Heart left ventricle (tissue), 16 donors: Measurements from ENCODE around the gene ZER1. TPM values are rescaled to one million over a fixed set of nuclear protein-coding genes. Genes with fewer than 3 reads are reported as not detected.
"Not testable (repeated sequence)": the region's sequence is repeated elsewhere in the genome, so short reads cannot be mapped to it uniquely, and the experiment has no call there.

Source experiments
- ATAC-seq, 4 donors: fragments of 200-7000 bp; cut with Tn5 transposase; one replicate each; pipeline ENCODE4 v1.9.1; 2020 to 2022; ENCODE audit warnings: moderate library complexity in 4 of 4, mild to moderate bottlenecking in 3 of 4, moderate number of reproducible peaks in 1 of 4
- DNase-seq, 5 donors: peaks; one replicate each; pipeline ENCODE4 v3.0.0-alpha.2; 2020
- H3K27ac ChIP-seq, 12 donors: fragments of 200-600 bp; sonication (generic) in 4 of 12; one replicate each; pipeline versions ENCODE4 v1.5.0 to v1.8.0; 2016 to 2022; ENCODE audit warnings: mild to moderate bottlenecking in 2 of 12
- H3K27me3 ChIP-seq, 9 donors: fragments of 200-600 bp; sonication (generic) in 2 of 9; one replicate each; pipeline versions ENCODE4 v1.5.1 to v1.8.0; 2016 to 2022; ENCODE audit warnings: mild to moderate bottlenecking in 3 of 9
- H3K36me3 ChIP-seq, 9 donors: fragments of 200-600 bp; sonication (generic) in 2 of 9; one replicate each; pipeline versions ENCODE4 v1.5.0 to v1.8.0; 2018 to 2022; ENCODE audit warnings: mild to moderate bottlenecking in 2 of 9
- H3K4me1 ChIP-seq, 12 donors: fragments of 200-600 bp; sonication (generic) in 4 of 12; one replicate each; pipeline versions ENCODE4 v1.5.0 to v1.8.0; 2016 to 2022; ENCODE audit warnings: mild to moderate bottlenecking in 3 of 12
- H3K4me3 ChIP-seq, 12 donors: fragments of 200-600 bp; sonication (generic) in 4 of 12; one replicate each; pipeline versions ENCODE4 v1.5.0 to v1.8.0; 2017 to 2022; ENCODE audit warnings: mild to moderate bottlenecking in 9 of 12, moderate library complexity in 4 of 12
- H3K9me3 ChIP-seq, 12 donors: fragments of 200-600 bp; sonication (generic) in 4 of 12; one replicate each; pipeline versions ENCODE4 v1.5.0 to v1.8.0; 2016 to 2022; ENCODE audit warnings: mild to moderate bottlenecking in 1 of 12
- POLR2A ChIP-seq, 2 donors: fragments of 450-650 bp; IDR thresholded peaks; one replicate each; pipeline ENCODE4 v1.6.1; 2017; ENCODE audit warnings: antibody characterized with exemption in 2 of 2, mild to moderate bottlenecking in 2 of 2, moderate library complexity in 2 of 2
- WGBS, 4 donors: extraction: QIAGEN DNeasy Blood & Tissue Kit in 2 of 4; methylation state at CpG; one replicate each; pipeline versions ENCODE4 v1.1.5 to v1.1.7; 2013 to 2018; 5-methylcytosine and 5-hydroxymethylcytosine counted together
- intact Hi-C, 10 donors: fragments of 100-400 bp; cut with DNase I; formaldehyde crosslinking; loops; one replicate each; pipeline versions ENCODE4 v1.11.1 to v1.14.2; 2022
- polyA plus RNA-seq, 2 donors: library from polyadenylated mRNA; stranded (reverse); fragments of 200-250 nt; gene quantifications; one replicate each; pipeline ENCODE4 v1.2.3, GENCODE V29; 2013
- total RNA-seq, 9 donors: library from RNA; depleted of rRNA in 2 of 9; stranded (reverse); fragments of >200 nt in 2 of 9; fragmentation: NEBNext Ultra II Directional in 3 of 9; extraction: Animal tissue kit (Norgen Biotek cat#: 25700) in 3 of 9; gene quantifications; one replicate each; pipeline versions ENCODE4 v1.1.0 to v1.2.4, GENCODE V29; 2016 to 2023
- TF ChIP-seq, protein P1 (sequence below), 12 donors: fragments of 200-600 bp; sonication (generic) in 4 of 12; IDR thresholded peaks; one replicate each; pipeline versions ENCODE4 v1.5.0 to v1.8.0; 2018 to 2022; ENCODE audit warnings: antibody characterized with exemption in 12 of 12, mild to moderate bottlenecking in 5 of 12
- donor health status: ischemic (EF 13 %, LVEDD 7.1; RV severe dilation, severe dysfunction).
- donor health status: healthy with polysubstance abuse.
- donor health status: DM: no; HTN: yes; CAD: no.
- donor health status: DM: no; HTN: no; CAD: no.
- donor health status: ischemic (EF 25% LVEDD 6.9; RV normal size, moderate dysfunction).
- donor health status: ischemic (EF 25% LVEDD 5.7; RV mildly dilated, moderate dysfunction).
- donor health status: healthy.
- donor health status: DM: yes; HTN: yes; CAD: no.
- donor health status: ischemic (EF 35%, LVEDD 5.7; RV mildly dilated, moderate dysfunction).
- donor health status: nonischemic (EF 11% LVEDD 7.7; RV severe dilation, severe dysfunction).
- donor health status: DM: yes; HTN: yes; CAD: no.
- donor health status: PGD.
- donor health status: ischemic (EF 29% LVEDD 5.4; RV normal size, mild dysfunction).
- donor health status: nonischemic (EF 23%, LVEDD 6.1; RV moderate dilation, normal function).

The ZER1 gene
- total and polyA plus RNA-seq, 11 donors = 32.4 to 163 (median 59.6) TPM

DNA sequence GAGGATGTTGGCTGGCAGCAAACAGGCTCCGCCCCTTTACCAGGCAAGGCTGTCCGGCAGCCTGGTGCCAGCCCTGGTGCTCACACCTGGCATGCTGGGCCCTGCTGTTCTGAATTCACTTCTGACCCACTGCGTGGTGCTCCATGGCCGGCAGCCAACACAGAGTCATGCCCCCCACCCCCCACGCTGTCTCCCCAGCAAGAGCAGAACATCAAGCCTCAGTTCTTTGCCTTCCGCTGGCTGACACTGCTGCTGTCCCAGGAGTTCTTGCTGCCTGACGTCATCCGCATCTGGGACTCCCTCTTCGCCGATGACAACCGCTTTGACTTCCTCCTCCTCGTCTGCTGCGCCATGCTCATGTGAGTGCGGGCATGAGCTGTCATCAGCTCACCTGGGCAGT, 33.9 kb upstream of the ZER1 start:
- ATAC-seq (no peak), DNase-seq (no peak)
- 82 to 88% (median 87%) methylated on average over 14 of the region's 14 CpGs for WGBS, 4 donors
- Histone ChIP-seq H3K9me3 (no peaks in the 10 kb centered on the region), H3K4me3 (no peak overlapping the region), H3K36me3 (peaks cover 0 to 84% (median 77%) of the 10 kb centered on the region in 9 donors), H3K4me1 (no peaks in the 10 kb centered on the region), H3K27ac (no peak overlapping the region), H3K27me3 (no peaks in the 10 kb centered on the region)
- TF ChIP-seq, protein P1, sequence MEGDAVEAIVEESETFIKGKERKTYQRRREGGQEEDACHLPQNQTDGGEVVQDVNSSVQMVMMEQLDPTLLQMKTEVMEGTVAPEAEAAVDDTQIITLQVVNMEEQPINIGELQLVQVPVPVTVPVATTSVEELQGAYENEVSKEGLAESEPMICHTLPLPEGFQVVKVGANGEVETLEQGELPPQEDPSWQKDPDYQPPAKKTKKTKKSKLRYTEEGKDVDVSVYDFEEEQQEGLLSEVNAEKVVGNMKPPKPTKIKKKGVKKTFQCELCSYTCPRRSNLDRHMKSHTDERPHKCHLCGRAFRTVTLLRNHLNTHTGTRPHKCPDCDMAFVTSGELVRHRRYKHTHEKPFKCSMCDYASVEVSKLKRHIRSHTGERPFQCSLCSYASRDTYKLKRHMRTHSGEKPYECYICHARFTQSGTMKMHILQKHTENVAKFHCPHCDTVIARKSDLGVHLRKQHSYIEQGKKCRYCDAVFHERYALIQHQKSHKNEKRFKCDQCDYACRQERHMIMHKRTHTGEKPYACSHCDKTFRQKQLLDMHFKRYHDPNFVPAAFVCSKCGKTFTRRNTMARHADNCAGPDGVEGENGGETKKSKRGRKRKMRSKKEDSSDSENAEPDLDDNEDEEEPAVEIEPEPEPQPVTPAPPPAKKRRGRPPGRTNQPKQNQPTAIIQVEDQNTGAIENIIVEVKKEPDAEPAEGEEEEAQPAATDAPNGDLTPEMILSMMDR (IDR thresholded peaks at IDR 0.05) = no peak
- TF ChIP-seq POLR2A (IDR thresholded peaks at IDR 0.05) = no peak
- intact Hi-C loops = no loop called here

DNA sequence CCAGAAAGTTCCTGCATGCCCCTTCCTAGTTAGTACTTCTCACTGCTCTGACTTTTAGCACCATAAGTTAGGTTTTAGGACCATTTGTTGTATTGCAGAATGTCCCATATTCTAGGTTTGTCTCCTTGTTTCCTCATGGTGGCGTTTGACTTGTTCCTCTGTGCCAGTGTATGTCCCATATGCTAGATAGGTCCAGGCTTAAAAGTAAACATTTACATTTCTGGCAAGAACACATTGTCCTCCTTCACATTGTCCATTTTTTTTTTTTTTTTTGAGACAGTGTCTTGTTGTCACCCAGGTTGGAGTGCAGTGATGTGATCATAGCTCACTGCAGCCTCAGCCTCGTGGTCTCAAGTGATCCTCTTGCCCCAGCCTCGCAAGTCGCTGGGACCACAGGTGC, 30.8 kb upstream of the ZER1 start:
- no peak for ATAC-seq
- Histone ChIP-seq H3K4me1 (no peaks in the 10 kb centered on the region), H3K27me3 (no peaks in the 10 kb centered on the region), H3K4me3 (no peak overlapping the region), H3K9me3 (no peaks in the 10 kb centered on the region), H3K27ac (no peak overlapping the region), H3K36me3 (peaks cover 0 to 100% (median 99%) of the 10 kb centered on the region in 9 donors)
- TF ChIP-seq, protein P1 (IDR thresholded peaks at IDR 0.05) = no peak
- TF ChIP-seq POLR2A (IDR thresholded peaks at IDR 0.05) = no peak
- no peak for DNase-seq
- WGBS, 4 donors = 93 to 96% (median 96%) methylated on average over 4 of the region's 4 CpGs
- intact Hi-C loops = no loop called here

DNA sequence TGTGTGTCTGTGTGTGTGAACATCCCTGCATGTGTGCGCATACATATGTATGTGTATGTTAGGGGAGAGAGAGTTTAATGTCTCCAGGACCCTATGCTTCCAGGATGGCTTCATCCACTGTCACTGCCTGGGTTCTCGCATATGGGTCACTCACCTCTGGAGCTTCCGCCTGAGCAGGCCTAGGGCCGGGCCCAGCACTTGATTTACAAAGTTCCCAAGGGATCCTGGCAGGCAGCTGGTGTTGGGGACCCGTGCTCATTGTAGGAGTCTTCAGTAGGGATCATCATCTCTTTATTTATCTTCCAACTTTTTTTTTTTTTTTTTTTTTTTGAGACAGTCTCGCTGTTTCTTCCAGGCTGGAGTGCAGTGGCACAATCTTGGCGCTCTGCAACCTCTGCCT, 28.3 kb upstream of the ZER1 start:
- no peak for TF ChIP-seq POLR2A (IDR thresholded peaks at IDR 0.05)
- TF ChIP-seq, protein P1 (IDR thresholded peaks at IDR 0.05) = no peak
- Histone ChIP-seq H3K27ac (no peak overlapping the region), H3K36me3 (peaks cover 0 to 98% (median 93%) of the 10 kb centered on the region in 9 donors), H3K9me3 (no peaks in the 10 kb centered on the region), H3K4me1 (no peaks in the 10 kb centered on the region), H3K4me3 (no peak overlapping the region), H3K27me3 (no peaks in the 10 kb centered on the region)
- no peak for ATAC-seq
- WGBS, 4 donors = 88 to 92% (median 89%) methylated on average over 7 of the region's 7 CpGs
- intact Hi-C loops = no loop called here
- no peak for DNase-seq

DNA sequence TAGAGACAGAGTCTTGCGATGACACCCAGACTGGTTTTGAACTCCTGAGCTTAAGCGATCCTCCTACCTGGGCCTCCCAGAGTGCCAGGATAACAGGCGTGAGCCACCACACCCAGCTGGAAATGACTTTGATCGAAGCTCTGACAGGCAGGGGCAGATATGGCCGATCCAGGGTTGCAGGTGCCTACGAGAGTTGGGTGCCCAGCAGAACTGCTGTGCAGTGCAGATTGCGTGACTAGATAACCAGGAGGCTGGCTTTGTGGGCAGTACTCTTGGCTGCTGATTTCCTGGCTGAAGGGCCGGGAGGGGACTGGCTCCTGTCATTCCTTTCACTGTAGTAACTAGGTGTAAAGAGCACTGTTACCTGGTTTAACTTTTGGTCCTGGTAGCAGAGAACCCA, 27.2 kb upstream of the ZER1 start:
- whole genome bisulfite sequencing, 4 donors = 78 to 94% (median 86%) methylated on average over 7 to 8 of the region's 8 CpGs
- TF ChIP-seq, protein P1 (IDR thresholded peaks at IDR 0.05) = no peak
- no peak for TF ChIP-seq POLR2A (IDR thresholded peaks at IDR 0.05)
- H3K4me3 ChIP-seq = no peak overlapping the region
- H3K9me3 ChIP-seq = no peaks in the 10 kb centered on the region
- DNase-seq = no peak
- no peak overlapping the region for H3K27ac ChIP-seq
- H3K27me3 ChIP-seq = no peaks in the 10 kb centered on the region
- peaks cover 0 to 98% (median 93%) of the 10 kb centered on the region in 9 donors for H3K36me3 ChIP-seq
- intact Hi-C loops = no loop called here
- H3K4me1 ChIP-seq = no peaks in the 10 kb centered on the region
- no peak for ATAC-seq

DNA sequence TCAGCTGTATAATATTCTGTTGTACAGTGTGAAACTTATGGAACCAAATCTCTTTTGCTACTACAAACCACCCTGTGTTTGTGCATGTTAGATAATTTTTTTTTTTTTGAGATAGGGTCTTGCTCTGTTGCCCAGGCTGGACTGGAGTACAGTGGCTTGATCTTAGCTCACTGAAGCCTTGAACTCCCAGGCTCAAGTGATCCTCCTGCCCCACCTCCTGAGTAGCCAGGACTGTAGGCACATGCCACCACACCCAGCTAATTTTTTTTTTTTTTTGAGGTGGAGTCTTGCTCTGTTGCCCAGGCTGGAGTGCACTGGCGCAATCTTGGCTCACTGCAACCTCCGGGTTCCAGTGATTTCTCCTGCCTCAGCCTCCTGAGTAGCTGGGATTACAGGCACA, 23.2 kb upstream of the ZER1 start:
- H3K36me3 ChIP-seq = peaks cover 0 to 96% (median 94%) of the 10 kb centered on the region in 9 donors
- H3K4me3 ChIP-seq, ATAC-seq, H3K9me3 ChIP-seq, DNase-seq, H3K4me1 ChIP-seq, intact Hi-C loops, H3K27me3 ChIP-seq, H3K27ac ChIP-seq: not testable (repeated sequence)
- 47 to 50% (median 50%) methylated on average over 2 of the region's 2 CpGs for WGBS, 4 donors
